Measurements from ENCODE around the gene ARHGAP40.
"Not testable (repeated sequence)": the region's sequence is repeated elsewhere in the genome, so short reads cannot be mapped to it uniquely, and the experiment has no call there.

Gene ARHGAP40

DNA sequence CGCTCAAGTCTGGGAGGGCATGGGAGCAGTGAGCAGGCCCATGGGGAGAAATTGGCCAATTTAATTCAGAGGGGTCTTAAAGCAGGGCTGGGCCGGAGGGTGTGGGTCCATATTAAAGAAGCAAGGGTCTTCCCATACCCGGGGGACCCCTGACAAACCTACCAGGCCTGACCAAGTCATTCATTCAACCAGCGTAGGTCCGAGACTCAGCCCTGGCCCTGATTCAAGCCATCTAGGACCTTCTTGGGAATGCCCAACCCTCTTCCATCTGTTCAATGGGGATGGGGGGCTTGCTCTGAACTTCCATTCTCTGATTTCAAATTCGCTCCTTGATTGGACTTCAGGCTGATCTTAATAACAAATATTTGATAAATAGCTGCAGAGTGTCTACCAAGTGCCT lies 13.3 kb upstream of the ARHGAP40 start:
- DNase-seq (ENCODE audit: low read depth, low spot score): no peak

DNA sequence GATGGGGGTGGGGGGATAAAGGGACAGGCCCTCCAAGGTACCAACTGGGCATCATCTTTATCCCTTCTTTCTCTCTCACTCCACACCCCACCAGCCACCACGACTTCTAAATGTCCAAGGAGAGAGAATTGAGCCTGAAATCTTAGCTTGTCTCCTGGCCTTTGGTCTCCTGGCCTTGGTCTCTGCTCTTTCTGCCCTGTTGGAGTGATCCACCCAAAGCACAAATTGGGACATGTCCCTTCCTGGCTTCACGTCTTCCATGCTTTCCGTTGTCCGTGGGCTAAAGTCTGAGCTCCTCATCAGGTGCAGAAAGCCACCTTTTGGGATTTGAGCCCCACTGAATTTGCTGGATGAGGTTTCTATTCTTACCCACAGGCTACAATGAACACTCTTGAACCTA lies 12.3 kb upstream of the ARHGAP40 start:
- no peak for DNase-seq (ENCODE audit: low read depth, low spot score)

DNA sequence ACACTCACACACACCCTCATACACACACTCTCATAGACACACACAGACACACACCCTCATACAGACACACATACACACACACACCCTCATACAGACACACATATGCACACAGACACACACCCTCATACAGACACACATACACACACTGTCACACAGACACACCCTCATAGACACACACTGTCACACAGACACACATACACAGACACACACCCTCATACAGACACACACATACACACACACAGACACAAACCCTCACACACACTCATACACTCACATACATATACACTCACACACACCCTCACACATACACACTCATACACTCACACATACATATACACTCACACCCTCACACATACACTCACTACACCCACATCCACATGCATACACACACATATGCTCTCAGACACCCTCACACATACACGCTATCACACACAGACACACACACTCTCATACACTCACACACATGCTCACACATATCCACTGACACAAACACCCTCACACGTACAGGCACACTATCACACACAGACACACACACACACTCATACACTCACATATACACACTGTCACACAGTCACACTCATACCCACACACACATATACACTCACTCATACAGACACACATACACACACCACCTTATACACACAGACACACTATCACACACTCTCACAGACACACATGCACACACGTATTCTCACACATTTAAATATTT lies 11.5 kb upstream of the ARHGAP40 start:
- no peak for DNase-seq (ENCODE audit: low read depth, low spot score)

DNA sequence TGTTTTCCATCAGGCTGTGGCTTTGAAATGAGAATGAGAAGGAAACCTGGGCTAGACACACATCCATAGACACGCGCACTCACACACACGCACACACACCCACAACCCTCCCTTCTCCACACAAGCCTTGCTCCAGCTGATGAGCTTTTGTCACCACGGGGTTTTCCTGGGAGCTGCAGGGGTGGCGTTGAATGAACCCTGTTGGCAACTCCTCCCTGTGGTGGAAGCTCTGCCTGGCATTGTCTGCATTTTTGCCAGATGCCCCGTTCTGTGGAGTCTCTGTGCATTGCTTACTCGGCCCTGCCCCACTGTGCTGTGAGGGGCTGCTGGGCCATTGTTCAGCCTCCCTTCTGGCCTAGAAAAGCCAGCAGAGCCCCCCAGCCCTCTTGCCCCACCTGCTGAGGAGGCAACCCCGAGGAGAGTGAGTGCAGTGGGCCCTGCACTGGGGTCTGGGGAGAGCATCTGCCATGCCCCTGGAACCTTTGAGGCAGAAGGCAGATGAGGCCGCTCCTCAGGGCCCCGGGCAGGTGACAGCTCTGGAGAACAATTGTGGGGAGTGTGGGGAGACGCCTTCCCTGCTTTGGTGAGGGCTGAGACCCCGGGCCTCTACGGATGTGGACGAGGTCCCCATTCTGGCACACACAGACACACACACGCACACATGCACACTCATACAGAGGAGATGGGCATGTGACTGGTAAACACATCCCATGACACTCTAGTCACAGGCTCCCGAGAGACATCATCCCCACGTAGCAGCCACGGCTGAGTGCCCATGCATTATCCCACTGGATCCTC lies 10.7 kb upstream of the ARHGAP40 start:
- DNase-seq (ENCODE audit: low read depth, low spot score): no peak

GRCh38 chr20:38591474-38592410 lies 9.9 kb upstream of the ARHGAP40 start:
- DNase-seq (ENCODE audit: low read depth, low spot score): no peak

DNA sequence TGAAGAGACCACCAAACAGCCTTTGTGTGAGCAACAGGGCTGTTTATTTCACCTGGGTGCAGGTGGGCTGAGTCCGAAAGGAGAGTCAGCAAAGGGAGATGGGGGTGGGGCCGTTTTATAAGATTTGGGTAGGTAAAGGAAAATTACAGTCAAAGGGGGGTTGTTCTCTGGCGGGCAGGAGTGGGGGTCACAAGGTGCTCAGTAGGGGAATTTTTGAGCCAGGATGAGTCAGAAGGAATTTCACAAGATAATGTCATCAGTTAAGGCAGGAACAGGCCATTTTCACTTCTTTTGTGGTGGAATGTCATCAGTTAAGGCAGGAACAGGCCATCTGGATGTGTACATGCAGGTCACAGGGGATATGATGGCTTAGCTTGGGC lies 9.2 kb upstream of the ARHGAP40 start:
- DNase-seq (ENCODE audit: low read depth, low spot score): not testable (repeated sequence)

- not testable (repeated sequence) for DNase-seq (ENCODE audit: low read depth, low spot score)
Measured at GRCh38 chr20:38594281-38594680, 7.3 kb upstream of the ARHGAP40 start.

- not testable (repeated sequence) for DNase-seq (ENCODE audit: low read depth, low spot score)
Measured at GRCh38 chr20:38595886-38596285, 5.7 kb upstream of the ARHGAP40 start.

DNA sequence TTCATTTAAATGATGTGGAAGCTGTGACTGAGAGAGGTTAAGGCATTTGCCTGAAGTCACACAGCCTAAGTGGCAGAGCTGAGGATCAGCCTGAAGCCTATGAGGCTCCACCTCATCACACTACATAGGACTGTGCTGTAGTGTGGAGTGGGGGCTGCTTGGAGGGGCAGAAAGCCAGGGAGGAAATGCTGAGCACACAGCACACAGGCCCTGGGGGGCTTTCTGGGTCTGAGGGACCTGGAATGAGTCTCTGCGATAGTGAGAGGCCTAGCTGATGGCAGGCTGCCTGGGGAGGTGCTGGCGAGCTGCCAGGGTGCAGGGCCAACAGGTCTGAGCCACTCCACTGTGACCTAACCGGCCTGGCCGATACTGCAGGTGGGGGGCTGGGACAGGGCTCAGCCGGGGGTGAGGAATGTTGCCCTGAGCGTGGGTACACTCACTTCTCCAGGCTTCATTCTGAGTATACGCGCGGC lies 2.2 kb upstream of the ARHGAP40 start:
- no peak for DNase-seq (ENCODE audit: low read depth, low spot score)

- DNase-seq (ENCODE audit: low read depth, low spot score): no peak
Measured at GRCh38 chr20:38600057-38600456, 1.6 kb upstream of the ARHGAP40 start.

GRCh38 chr20:38602185-38602581 lies 574 bp downstream of the ARHGAP40 start:
- no peak for DNase-seq (ENCODE audit: low read depth, low spot score)

DNA sequence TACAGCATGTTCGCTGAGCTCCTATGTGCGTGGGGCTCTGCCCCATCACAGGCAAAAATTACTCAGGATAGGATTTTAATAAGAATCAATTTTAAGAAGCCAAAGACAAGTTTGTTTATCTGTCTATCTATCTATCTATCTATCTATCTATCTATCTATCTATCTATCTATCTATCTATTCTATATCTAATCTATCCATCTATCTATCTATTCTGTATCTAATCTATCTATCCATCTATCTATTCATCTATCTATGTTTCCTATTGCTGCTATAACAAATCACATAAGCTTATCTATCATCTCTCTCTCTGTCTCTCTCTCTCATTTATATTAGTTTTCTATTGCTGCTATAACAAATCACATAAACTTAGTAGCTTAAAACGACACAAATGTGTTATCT lies 1.7 kb downstream of the ARHGAP40 start:
- DNase-seq (ENCODE audit: low read depth, low spot score): no peak

- no peak for DNase-seq (ENCODE audit: low read depth, low spot score)
Measured at GRCh38 chr20:38604873-38605303, 3.3 kb downstream of the ARHGAP40 start.

GRCh38 chr20:38607351-38607750 lies 5.7 kb downstream of the ARHGAP40 start:
- DNase-seq (ENCODE audit: low read depth, low spot score): no peak

GRCh38 chr20:38608188-38608587 lies 6.6 kb downstream of the ARHGAP40 start:
- no peak for DNase-seq (ENCODE audit: low read depth, low spot score)

GRCh38 chr20:38609815-38610214 lies 8.2 kb downstream of the ARHGAP40 start:
- DNase-seq (ENCODE audit: low read depth, low spot score): no peak

DNA sequence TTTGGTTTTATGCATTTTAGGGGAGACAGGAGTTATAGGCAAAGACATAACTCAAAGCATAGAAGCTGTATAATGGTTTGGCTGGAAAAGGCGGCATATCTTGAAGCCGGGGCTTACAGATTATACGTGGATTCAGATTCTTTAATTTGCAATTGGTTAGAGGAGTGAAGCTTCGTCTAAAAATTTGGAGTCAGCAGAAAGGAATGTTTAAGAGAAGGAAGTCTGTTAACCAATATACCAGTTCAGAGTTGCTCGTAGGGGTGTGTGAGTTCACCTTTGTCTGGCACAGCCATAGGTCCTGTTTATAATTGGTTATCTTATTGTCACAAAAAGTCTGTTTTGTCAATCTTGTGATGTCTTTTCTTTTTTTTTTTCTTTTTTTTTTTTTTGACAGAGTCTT lies 8.9 kb downstream of the ARHGAP40 start:
- DNase-seq (ENCODE audit: low read depth, low spot score): no peak

- no peak for DNase-seq (ENCODE audit: low read depth, low spot score)
Measured at GRCh38 chr20:38612751-38613515, 11.3 kb downstream of the ARHGAP40 start.

- no peak for DNase-seq (ENCODE audit: low read depth, low spot score)
Measured at GRCh38 chr20:38615283-38615682, 13.7 kb downstream of the ARHGAP40 start.

DNA sequence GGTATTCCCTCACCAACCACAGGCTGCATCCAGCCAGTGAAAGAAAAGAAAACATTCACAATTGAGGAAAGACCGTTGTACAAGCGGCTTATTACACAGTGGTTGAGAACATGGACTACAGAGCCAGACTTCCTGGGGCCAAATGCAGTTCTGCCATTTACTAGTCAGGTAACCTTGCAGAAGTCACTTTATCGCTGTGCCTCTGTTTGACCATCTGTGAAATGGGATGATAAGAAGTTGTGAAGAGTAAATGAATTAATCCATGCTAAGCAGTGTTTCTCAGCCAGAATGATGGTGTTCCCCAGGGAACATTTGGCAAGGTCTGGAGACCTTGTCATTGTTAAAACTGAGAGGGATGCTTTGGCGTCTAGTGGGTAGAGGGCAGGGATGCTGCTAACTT lies 14.8 kb downstream of the ARHGAP40 start:
- DNase-seq (ENCODE audit: low read depth, low spot score): no peak

All from smooth muscle cell of the brain vasculature (primary cell).